CD4-positive, alpha-beta T cell treated with Interleukin-15 for 1 hour (primary cell): ENCODE measurements around the gene FPGT.
"Not testable (repeated sequence)": the region's sequence is repeated elsewhere in the genome, so short reads cannot be mapped to it uniquely, and the experiment has no call there.

ENCODE experiments used
- DNase-seq: peaks from one replicate; pipeline ENCODE4 v3.0.0-alpha.2; 2020

FPGT gene

GRCh38 chr1:74197657-74198552 is at the start of gene FPGT, which contains the start of gene LRRIQ3:
FPGT (plus strand) TSS chr1:74198242; CDS start chr1:74198279, 37 bp downstream.
LRRIQ3 (minus strand) TSS chr1:74198176; CDS start chr1:74183684, 14,492 bp downstream.
- peak; percentile 95 for DNase-seq

GRCh38 chr1:74160046-74160445 is 38.0 kb upstream of the FPGT start:
- no peak for DNase-seq

GRCh38 chr1:74161497-74161896 is 36.5 kb upstream of the FPGT start:
- no peak for DNase-seq

- no peak for DNase-seq
Measured at GRCh38 chr1:74162333-74162732, 35.7 kb upstream of the FPGT start.

- not testable (repeated sequence) for DNase-seq
Measured at GRCh38 chr1:74174423-74174822, 23.6 kb upstream of the FPGT start.

GRCh38 chr1:74180490-74180889 is 17.6 kb upstream of the FPGT start:
- DNase-seq, result no peak

- DNase-seq, result no peak
Measured at GRCh38 chr1:74193908-74194307, 4.1 kb upstream of the FPGT start.

GRCh38 chr1:74195339-74195738 is 2.7 kb upstream of the FPGT start:
- no peak for DNase-seq

- no peak for DNase-seq
Measured at GRCh38 chr1:74197255-74197654, 787 bp upstream of the FPGT start.

- no peak for DNase-seq
Measured at GRCh38 chr1:74199504-74199903, 1.5 kb downstream of the FPGT start.

- no peak for DNase-seq
Measured at GRCh38 chr1:74205266-74205665, 7.2 kb downstream of the FPGT start.

- DNase-seq, result no peak
Measured at GRCh38 chr1:74215229-74215628, 17.2 kb downstream of the FPGT start.

- no peak for DNase-seq
Measured at GRCh38 chr1:74222701-74223100, 24.7 kb downstream of the FPGT start.

GRCh38 chr1:74223453-74223852 is 25.4 kb downstream of the FPGT start:
- no peak for DNase-seq

- no peak for DNase-seq
Measured at GRCh38 chr1:74235153-74235552, 37.1 kb downstream of the FPGT start, which contains the start of gene TNNI3K. TNNI3K (plus strand) TSS chr1:74235387; CDS start chr1:74235452, 65 bp downstream.

- DNase-seq, result no peak
Measured at GRCh38 chr1:74236440-74236839, 38.4 kb downstream of the FPGT start.

GRCh38 chr1:74237035-74237434 is 39.0 kb downstream of the FPGT start:
- DNase-seq, result no peak

- DNase-seq, result no peak
Measured at GRCh38 chr1:74237787-74238186, 39.7 kb downstream of the FPGT start.

- no peak for DNase-seq
Measured at GRCh38 chr1:74245168-74245772, 47.2 kb downstream of the FPGT start.

GRCh38 chr1:74246315-74246714 is 48.3 kb downstream of the FPGT start:
- DNase-seq, result no peak

GRCh38 chr1:74247881-74248528 is 50.0 kb downstream of the FPGT start:
- peak; percentile 15 for DNase-seq

- DNase-seq, result not testable (repeated sequence)
Measured at GRCh38 chr1:74253243-74253824, 55.3 kb downstream of the FPGT start.
